ENCODE results near the gene SNRPA1. TPM values are rescaled to one million over a fixed set of nuclear protein-coding genes. Genes with fewer than 3 reads are reported as not detected.

Gene SNRPA1
- total RNA-seq, 1 donor from 2014 or later = 98.0 TPM

DNA sequence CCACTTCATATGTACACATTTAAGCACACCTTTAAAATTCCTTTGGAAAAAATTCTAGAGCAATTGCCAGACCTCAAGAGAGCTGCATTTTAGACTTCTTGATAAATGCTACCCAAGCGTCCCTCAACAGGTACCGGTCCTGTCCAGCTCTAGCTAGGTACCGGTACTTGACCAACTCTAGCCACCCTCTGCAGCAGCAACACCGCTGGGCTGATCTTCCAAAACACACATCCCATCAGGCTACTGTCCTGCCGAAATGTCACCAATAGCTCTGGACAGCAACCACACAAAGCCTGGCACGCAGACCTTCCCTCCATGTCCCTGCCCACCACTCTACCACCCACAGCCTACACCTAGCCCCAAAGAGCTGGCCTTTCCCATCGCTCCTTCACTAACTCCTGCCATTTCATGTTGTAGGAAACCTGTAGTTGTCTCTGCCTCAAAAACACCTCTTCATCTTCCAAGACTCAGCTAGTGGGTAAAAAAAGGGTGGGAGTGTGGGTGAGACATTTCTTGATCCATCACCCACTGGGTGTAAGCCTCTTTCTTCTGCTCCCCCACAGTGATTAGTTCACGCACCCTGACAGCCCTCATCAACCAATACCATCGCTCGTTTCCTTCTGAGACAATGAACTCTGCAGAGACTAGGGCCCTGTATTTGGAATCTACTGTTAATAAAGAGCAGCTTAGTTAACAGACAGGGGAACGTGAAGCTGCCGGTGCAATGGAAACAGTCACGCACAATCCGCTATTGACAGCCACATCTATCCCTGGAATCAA lies 50.0 kb downstream of the SNRPA1 start:
- Histone ChIP-seq H3K4me3 (no peak overlapping the region), H3K4me1 (peaks cover 21% of the 10 kb centered on the region), H3K36me3 (no peaks in the 10 kb centered on the region), H3K4me2 (no peak overlapping the region), H2AFZ (replicated peaks) (no peak overlapping the region), H3K9me3 (ENCODE audit: low read depth) (no peaks in the 10 kb centered on the region), H3K27ac (no peak overlapping the region), H4K20me1 (ENCODE audit: low read depth) (peaks cover 100% of the 10 kb centered on the region), H3K9ac (no peak overlapping the region), H3K79me2 (ENCODE audit: low read depth) (peaks cover 100% of the 10 kb centered on the region), H3F3A (ENCODE audit: low read depth) (peaks cover 16% of the 10 kb centered on the region), H3K27me3 (no peaks in the 10 kb centered on the region)
- no peak for DNase-seq (ENCODE audit: low spot score)
- H3K27me3 Mint-ChIP-seq (ENCODE audit: insufficient read depth, low read depth) = no peaks in the 10 kb centered on the region
- H3K4me1 Mint-ChIP-seq = peaks cover 41% of the 10 kb centered on the region
- no peak overlapping the region for H3K27ac Mint-ChIP-seq
- H3K36me3 Mint-ChIP-seq = peaks cover 22% of the 10 kb centered on the region
- no peak for TF ChIP-seq EZH2phosphoT487 (IDR thresholded peaks at IDR 0.05)
- TF ChIP-seq EZH2 (IDR thresholded peaks at IDR 0.05) = no peak
- TF ChIP-seq, protein P1, sequence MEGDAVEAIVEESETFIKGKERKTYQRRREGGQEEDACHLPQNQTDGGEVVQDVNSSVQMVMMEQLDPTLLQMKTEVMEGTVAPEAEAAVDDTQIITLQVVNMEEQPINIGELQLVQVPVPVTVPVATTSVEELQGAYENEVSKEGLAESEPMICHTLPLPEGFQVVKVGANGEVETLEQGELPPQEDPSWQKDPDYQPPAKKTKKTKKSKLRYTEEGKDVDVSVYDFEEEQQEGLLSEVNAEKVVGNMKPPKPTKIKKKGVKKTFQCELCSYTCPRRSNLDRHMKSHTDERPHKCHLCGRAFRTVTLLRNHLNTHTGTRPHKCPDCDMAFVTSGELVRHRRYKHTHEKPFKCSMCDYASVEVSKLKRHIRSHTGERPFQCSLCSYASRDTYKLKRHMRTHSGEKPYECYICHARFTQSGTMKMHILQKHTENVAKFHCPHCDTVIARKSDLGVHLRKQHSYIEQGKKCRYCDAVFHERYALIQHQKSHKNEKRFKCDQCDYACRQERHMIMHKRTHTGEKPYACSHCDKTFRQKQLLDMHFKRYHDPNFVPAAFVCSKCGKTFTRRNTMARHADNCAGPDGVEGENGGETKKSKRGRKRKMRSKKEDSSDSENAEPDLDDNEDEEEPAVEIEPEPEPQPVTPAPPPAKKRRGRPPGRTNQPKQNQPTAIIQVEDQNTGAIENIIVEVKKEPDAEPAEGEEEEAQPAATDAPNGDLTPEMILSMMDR (IDR thresholded peaks at IDR 0.05) = no peak
- no peaks in the 10 kb centered on the region for H3K9me3 Mint-ChIP-seq
- H3K4me3 Mint-ChIP-seq = no peak overlapping the region

DNA sequence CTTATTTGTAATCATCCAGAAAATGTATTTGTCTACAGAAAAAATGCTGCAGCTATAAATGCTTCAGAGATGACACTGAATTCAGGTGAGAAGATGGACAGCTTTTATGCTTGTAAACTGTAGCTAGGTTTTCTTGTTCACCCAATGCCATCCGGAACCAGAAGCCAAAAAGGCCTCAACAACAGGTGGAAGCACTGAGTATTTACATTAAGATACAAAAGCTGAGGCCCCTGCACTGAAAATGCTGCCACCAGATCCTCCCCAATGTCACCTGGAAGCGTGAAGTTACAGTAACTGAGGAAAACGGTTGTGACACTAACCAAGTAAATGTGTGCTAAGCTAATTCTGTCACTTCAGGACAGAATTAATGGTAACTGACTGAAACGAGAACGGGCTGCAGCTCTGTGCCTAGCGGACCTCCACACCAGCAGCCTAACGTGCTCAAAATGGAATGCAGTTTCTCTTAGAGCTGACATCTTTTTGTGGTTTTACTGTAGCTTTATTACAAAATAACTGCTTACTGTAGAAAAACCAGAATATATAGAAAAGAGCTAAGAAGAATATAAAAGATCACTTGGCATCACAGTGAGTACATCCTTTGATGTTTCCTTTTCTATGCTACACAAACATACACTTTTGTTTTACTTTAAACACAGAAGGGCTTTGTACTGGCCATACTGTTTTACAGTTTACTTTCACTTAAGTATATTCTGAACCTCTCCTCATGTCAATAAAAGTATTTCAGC lies 50.8 kb downstream of the SNRPA1 start:
- no peak overlapping the region for H3K4me2 ChIP-seq
- H3K4me3 ChIP-seq = no peak overlapping the region
- H3K36me3 ChIP-seq = no peaks in the 10 kb centered on the region
- peaks cover 100% of the 10 kb centered on the region for H4K20me1 ChIP-seq (ENCODE audit: low read depth)
- H3K27ac Mint-ChIP-seq = no peak overlapping the region
- DNase-seq (ENCODE audit: low spot score) = no peak
- no peak overlapping the region for H3K9ac ChIP-seq
- H3K4me1 Mint-ChIP-seq = peaks cover 36% of the 10 kb centered on the region
- H3K27me3 ChIP-seq = no peaks in the 10 kb centered on the region
- H3K9me3 ChIP-seq (ENCODE audit: low read depth) = no peaks in the 10 kb centered on the region
- H3K79me2 ChIP-seq (ENCODE audit: low read depth) = peaks cover 100% of the 10 kb centered on the region
- TF ChIP-seq EZH2phosphoT487 (IDR thresholded peaks at IDR 0.05) (no peak), EZH2 (IDR thresholded peaks at IDR 0.05) (no peak)
- TF ChIP-seq, protein P1 (IDR thresholded peaks at IDR 0.05) = no peak
- H3K27me3 Mint-ChIP-seq (ENCODE audit: insufficient read depth, low read depth) = no peaks in the 10 kb centered on the region
- no peak overlapping the region for H3K27ac ChIP-seq
- peaks cover 27% of the 10 kb centered on the region for H3K36me3 Mint-ChIP-seq
- H2AFZ ChIP-seq (replicated peaks) = no peak overlapping the region
- H3F3A ChIP-seq (ENCODE audit: low read depth) = peaks cover 16% of the 10 kb centered on the region
- peaks cover 4% of the 10 kb centered on the region for H3K9me3 Mint-ChIP-seq
- H3K4me3 Mint-ChIP-seq = no peak overlapping the region
- peaks cover 15% of the 10 kb centered on the region for H3K4me1 ChIP-seq

DNA sequence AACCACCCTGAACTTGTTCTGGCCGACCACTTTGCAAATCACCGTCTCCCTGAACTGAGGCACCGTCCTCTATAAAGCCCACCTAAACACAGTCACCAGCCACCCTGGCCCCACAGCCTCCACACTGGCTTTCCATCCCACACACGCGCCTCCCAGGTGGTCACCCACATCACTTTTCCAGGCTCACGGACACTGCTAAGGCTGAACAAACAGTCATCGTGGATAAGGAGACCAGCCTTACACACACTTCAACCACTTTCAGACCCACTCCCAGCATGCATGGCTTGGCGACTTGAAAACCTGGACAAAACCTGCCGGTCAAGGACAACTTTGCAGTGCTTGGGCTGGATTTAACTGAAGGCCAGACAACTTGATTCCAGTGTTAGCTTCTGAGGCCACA lies 51.6 kb downstream of the SNRPA1 start:
- Mint-ChIP-seq H3K27ac (peak overlapping the region; percentile 11), H3K36me3 (peaks cover 31% of the 10 kb centered on the region), H3K9me3 (peaks cover 10% of the 10 kb centered on the region), H3K27me3 (ENCODE audit: insufficient read depth, low read depth) (no peaks in the 10 kb centered on the region), H3K4me1 (peaks cover 32% of the 10 kb centered on the region), H3K4me3 (peak overlapping the region; percentile 13)
- no peaks in the 10 kb centered on the region for H3K27me3 ChIP-seq
- no peaks in the 10 kb centered on the region for H3K36me3 ChIP-seq
- no peaks in the 10 kb centered on the region for H3K9me3 ChIP-seq (ENCODE audit: low read depth)
- peaks cover 100% of the 10 kb centered on the region for H4K20me1 ChIP-seq (ENCODE audit: low read depth)
- no peak overlapping the region for H3K9ac ChIP-seq
- peak overlapping the region; percentile 30 for H3K4me2 ChIP-seq
- H3F3A ChIP-seq (ENCODE audit: low read depth) = peaks cover 16% of the 10 kb centered on the region
- no peak for DNase-seq (ENCODE audit: low spot score)
- no peak overlapping the region for H3K27ac ChIP-seq
- H2AFZ ChIP-seq (replicated peaks) = no peak overlapping the region
- H3K4me1 ChIP-seq = peaks cover 15% of the 10 kb centered on the region
- TF ChIP-seq EZH2phosphoT487 (IDR thresholded peaks at IDR 0.05) (no peak), EZH2 (IDR thresholded peaks at IDR 0.05) (no peak)
- TF ChIP-seq, protein P1 (IDR thresholded peaks at IDR 0.05) = no peak
- H3K4me3 ChIP-seq = no peak overlapping the region
- peaks cover 100% of the 10 kb centered on the region for H3K79me2 ChIP-seq (ENCODE audit: low read depth)
